ENCODE measurements around the gene FYTTD1.
A peak's percentile ranks its signal among the peaks of the same experiment; 100 is the strongest.

FYTTD1 gene

DNA sequence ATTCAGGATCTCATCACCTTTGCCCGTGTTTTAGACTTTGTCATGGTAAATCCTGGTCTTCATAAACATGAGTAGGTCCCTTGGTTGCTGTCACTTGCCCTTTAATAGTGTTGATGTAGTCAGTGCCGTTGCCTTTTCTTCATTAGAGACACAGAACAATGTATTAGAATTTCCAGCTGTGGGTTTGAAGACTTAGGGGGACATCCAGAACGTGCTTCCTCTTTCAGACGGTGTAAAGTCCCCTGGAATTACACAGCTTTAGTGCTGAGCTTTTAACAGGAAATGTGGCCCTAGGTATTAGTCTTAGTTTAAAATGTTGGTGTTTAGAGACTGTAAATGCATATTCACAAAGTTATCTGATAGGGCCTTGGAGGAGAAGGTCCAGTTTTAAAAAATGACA is 32.5 kb downstream of the FYTTD1 start:
- TF ChIP-seq, protein P1, sequence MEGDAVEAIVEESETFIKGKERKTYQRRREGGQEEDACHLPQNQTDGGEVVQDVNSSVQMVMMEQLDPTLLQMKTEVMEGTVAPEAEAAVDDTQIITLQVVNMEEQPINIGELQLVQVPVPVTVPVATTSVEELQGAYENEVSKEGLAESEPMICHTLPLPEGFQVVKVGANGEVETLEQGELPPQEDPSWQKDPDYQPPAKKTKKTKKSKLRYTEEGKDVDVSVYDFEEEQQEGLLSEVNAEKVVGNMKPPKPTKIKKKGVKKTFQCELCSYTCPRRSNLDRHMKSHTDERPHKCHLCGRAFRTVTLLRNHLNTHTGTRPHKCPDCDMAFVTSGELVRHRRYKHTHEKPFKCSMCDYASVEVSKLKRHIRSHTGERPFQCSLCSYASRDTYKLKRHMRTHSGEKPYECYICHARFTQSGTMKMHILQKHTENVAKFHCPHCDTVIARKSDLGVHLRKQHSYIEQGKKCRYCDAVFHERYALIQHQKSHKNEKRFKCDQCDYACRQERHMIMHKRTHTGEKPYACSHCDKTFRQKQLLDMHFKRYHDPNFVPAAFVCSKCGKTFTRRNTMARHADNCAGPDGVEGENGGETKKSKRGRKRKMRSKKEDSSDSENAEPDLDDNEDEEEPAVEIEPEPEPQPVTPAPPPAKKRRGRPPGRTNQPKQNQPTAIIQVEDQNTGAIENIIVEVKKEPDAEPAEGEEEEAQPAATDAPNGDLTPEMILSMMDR (conservative IDR thresholded peaks at IDR 0.05) = no peak
- TF ChIP-seq ZFX (IDR thresholded peaks at IDR 0.05) = no peak
- no peak overlapping the region for H3K27ac ChIP-seq

DNA sequence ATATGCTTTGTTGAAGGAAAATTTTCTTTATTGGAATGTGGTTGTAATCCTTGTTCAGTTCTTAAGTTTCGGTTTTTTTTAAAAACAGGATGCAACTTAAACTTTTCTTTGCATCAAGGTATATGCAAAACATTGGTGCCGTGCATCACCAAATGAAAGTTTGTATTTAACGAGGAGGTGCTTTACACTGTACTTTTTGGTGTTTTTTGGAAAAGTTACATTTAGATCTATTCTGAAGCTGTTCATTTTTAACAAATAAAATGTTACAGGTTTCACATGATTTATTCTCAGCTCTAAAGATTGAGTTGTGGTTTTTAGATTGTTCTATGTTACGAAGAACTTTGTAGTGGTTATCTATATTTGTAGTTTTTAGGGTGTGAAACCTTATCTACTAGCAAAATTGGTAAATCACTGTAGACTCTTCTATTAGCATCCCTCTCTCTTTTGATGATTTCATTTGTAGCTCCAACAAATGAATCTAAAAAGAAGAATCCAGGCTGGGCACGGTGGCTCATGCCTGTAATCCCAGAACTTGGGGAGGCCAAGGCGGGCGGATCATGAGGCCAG is 34.4 kb downstream of the FYTTD1 start:
- no peak for TF ChIP-seq ZFX (IDR thresholded peaks at IDR 0.05)
- TF ChIP-seq, protein P1 (conservative IDR thresholded peaks at IDR 0.05) = no peak
- H3K27ac ChIP-seq = no peak overlapping the region

DNA sequence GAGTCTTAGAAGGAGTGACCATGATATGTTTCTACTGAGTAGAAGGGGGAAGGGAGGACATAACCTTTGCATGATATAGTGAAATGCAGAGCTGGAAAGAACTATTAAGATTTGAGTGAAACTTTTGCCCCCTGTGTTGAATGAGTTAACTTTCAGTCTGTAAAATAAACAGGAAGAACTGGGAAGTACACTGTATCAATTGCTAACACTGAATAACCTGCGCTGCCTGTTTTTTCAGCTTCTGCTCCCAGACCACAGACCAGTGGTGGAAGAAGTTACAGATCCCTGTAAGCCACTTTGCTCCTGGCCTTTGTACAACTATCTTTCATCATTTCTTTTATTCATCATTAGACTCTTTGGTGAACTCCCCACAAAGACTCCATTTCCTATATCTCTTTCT is 37.7 kb downstream of the FYTTD1 start:
- TF ChIP-seq ZFX (IDR thresholded peaks at IDR 0.05) = no peak
- TF ChIP-seq, protein P1 (conservative IDR thresholded peaks at IDR 0.05) = no peak
- peak overlapping the region; percentile 53 for H3K27ac ChIP-seq

DNA sequence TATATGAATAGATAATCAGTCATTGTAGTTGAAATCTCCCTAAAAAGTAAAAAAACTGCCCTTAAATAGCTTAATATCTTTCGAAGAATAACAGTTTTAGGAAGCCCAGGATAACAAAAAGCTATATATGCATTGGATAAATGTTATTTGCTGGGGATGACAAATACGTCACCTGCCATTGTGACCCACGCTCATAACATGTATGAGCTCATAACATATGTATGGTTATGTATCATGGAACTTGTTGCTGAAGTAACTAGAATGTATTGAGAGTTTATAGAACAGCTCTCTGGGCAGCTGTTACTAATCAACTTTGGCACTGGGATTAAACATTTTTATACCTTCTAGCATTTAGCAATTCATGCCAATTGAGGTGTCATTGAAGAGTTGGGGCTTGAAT is 39.6 kb downstream of the FYTTD1 start:
- TF ChIP-seq, protein P1 (conservative IDR thresholded peaks at IDR 0.05) = no peak
- TF ChIP-seq ZFX (IDR thresholded peaks at IDR 0.05) = no peak
- H3K27ac ChIP-seq = no peak overlapping the region

DNA sequence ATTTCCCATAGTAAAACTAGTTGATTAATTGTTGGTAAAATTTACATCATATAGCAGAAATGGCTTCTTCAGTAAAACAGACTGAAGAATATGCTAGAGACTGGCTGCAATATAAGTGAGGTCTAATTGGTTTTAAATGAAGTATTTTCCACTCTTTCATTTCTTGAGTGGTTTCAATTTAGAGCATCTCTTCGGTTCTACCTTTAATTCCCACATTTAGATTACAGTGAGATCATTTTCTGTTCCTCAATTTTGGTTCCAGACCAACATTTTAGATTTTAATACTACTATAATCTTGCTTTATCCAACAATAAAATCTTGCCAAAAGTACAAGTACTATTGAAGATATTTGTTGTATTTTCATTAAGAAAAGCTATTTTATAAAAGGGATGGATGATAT is 40.4 kb downstream of the FYTTD1 start:
- TF ChIP-seq, protein P1 (conservative IDR thresholded peaks at IDR 0.05) = no peak
- TF ChIP-seq ZFX (IDR thresholded peaks at IDR 0.05) = no peak
- no peak overlapping the region for H3K27ac ChIP-seq

DNA sequence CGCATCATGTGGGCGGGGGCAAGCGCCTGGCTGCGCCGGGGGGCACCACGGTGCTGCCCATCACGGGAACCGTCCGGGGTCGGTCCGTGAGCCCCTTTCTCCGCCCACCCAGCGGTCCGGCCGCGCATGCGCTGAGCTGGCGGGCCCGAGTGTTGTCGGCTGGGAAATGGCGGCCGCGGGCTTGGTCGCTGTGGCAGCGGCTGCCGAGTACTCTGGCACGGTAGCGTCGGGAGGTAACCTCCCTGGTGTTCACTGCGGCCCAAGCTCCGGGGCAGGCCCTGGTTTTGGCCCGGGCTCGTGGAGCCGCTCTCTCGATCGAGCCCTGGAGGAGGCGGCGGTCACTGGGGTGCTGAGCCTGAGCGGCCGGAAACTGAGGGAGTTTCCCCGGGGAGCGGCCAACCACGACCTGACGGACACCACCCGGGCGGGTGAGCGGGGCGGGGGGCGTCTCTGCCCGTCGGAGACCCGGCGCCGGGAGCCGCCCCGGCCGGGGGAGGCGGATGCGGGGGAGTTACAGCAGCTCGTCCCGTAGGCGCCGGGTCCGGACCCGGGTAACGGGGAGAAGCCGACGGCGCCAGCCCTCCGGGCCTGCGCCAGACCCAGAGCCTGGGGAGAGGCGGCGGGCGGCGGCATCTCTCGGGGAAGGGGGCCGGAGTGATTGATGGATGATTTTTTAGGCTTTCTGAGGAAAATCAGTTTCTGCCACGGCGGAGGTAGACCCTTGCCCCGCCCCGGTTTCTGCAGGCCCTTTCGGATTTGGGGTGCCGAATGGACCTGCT is 41.6 kb downstream of the FYTTD1 start, which contains the start of gene LRCH3:
TSS of gene LRCH3 (plus strand) at position 142 of the 779 bp plus-strand sequence. CDS start at position 167, 25 bp downstream.
- H3K27ac ChIP-seq = peak within 1 kb of the TSS; percentile 91
- peak; percentile 93 for TF ChIP-seq ZFX (IDR thresholded peaks at IDR 0.05)
- TF ChIP-seq, protein P1 (conservative IDR thresholded peaks at IDR 0.05) = no peak

DNA sequence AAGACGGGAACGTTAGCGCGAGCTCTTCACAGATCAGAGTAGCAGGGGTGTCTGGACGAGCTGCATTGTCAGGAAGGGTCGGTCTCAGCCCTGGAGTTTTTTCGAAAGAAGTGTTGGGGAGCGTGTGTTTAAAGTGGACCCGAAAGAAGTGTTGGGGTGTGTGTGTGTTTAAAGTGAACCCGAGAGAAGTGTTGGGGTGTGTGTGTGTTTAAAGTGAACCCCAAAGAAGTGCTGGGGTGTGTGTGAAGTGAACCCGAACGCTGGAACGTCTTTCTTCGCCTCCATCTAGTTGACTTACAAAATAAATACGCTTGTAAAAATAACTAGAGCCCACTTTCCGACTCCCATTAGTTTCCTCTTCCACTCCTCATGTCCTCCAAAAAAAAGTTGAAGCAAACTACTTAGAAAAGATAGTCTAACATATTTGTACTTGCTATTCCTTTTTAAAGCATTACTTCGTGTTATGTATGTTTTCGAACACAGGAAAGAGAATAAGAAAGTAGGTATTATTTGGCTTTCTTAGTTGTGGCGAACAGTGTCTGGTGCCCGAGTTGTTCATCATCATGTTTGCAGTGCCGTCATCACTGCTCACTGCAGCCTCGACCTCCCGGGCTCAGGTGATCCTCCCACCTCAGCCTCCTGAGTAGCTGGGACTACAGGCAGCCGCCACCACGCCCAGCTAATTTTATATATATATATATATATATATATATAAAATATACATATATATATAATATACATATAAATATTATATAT is 42.4 kb downstream of the FYTTD1 start:
- H3K27ac ChIP-seq = peak overlapping the region; percentile 91
- TF ChIP-seq, protein P1 (conservative IDR thresholded peaks at IDR 0.05) = no peak
- TF ChIP-seq ZFX (IDR thresholded peaks at IDR 0.05) = no peak

Data from C4-2B (cell line).